ENCODE measurements around the gene FRMD7.
A peak's percentile ranks its signal among the peaks of the same experiment; 100 is the strongest.
"Not testable (repeated sequence)": the region's sequence is repeated elsewhere in the genome, so short reads cannot be mapped to it uniquely, and the experiment has no call there.

The FRMD7 gene

DNA sequence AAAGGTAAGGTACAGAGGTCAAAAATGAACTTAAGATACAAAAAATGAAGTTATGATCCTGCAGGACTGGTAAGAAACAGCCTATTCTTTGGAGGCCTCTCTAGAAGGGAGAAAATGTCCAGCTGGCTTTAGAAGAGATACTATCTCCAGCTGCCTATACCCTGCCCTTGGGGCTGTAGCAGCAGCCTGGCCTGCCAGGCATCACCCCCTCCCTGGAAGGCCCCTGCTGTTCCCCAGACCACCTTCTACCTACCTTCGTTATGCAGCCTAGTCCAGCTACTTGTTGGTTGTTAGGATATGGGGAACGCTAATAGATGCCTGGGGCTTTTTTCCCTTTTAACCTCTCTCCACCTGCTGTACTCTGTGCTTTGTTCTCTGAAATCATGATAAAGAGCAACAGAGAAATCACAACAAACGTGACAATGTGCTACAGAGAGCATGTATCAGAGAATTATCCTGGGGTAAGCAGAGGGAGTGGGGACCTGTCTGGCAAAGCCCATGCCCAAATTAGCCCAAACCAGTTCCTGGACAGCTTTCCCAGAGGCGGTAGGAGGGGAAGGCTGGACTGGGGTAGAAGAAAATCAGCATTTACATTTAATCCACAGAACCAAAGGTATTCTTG lies 34.5 kb downstream of the FRMD7 start:
- DNase-seq (ENCODE audit: low read depth) = no peak

DNA sequence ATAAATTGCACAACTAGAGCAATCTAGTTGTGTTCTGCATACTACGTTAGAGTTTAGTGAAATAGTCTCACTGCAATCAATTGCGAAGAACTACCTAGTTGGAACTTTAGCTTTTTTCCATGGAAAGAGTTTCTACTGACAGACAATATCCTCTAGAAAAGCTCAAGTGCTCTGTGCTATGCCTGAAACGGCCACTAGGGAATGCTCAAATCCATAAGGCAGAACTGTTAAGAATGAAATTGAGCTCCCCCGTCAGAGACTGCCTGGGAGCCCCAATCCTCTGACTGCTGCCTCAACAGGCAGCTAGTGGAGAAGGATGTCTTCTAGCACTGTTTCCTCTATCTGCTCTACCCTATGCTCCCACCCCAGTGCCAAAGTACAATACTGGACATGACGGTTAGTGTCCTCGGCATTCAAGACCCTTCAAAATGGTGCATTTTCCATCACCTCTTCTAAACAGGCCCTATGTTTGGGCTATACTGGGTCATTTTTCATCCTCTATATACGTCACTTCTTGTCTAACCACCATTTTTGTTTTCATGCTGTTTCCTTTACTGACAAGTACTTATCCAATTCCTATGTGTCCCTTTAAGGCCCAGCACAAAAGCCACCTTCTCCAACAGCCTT lies 35.3 kb downstream of the FRMD7 start:
- peak; percentile 5 for DNase-seq (ENCODE audit: low read depth)

DNA sequence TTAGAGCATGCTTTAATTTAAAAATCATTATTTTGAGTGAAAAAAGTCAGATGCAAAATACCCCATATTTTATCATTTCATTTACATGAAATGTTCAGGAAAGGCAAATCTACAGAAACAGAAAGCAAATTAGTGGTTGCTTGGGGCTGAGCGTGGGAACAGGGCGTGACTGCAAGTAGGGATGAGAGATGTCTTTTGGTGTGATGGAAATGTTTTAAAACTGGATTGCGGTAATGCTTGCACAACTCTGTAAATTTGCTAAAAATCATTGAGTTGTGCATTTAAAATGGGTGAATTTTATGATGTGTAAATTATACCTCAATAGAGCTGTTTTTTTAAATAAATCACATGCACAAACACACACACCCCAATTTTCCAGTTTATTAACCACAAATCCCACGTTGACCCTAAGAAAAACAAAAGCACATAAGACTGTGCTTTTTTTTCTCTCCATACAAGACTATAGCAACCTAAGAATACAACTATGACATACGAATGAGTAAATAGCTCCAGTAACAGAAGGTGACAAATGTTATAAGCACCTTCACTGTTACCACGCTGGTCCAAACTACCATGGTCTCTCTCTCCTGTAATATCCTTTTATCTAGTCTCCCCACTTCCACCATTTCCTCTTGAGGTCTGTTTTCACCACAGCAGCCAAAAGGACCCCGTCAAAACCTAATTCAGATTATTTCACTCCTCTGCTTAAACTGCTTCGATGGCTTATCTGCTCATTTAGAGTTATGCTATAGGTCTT lies 37.2 kb downstream of the FRMD7 start:
- no peak for DNase-seq (ENCODE audit: low read depth)

DNA sequence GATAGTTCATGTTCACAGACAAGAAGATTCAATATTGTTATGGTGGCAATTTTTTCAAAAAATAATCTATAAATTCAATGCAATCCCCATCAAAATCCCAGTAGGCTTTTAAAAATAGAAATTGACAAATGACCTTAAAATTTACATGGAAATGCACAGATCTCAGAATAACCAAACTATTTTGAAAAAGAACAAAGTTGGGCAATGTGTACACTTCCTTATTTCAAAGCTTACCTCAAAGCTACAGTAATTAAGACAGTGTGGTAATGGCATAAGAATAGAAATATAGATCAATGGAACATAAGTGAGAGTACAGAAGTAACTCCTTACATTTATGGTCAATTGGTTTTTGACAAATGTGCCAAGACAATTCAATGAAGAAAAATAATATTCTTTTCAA lies 39.0 kb downstream of the FRMD7 start:
- DNase-seq (ENCODE audit: low read depth) = no peak

DNA sequence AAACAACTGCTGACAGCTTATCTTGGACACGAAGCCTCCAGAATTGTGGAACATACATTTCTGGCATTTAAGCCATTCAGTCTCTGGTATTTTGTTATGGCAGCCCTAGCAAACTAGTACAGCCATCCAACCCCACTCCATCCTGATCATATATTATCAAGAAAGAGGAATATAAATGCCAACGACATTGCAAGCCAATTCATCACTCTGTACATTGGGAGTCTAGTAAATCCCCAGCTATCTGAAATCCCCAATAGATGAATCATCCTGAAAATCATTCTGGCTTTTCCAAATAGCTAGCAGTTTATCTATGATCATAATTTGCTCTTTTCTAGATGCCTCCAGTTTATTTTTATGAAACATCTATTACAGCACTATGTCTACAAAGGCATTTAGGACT lies 41.1 kb downstream of the FRMD7 start:
- no peak for DNase-seq (ENCODE audit: low read depth)

DNA sequence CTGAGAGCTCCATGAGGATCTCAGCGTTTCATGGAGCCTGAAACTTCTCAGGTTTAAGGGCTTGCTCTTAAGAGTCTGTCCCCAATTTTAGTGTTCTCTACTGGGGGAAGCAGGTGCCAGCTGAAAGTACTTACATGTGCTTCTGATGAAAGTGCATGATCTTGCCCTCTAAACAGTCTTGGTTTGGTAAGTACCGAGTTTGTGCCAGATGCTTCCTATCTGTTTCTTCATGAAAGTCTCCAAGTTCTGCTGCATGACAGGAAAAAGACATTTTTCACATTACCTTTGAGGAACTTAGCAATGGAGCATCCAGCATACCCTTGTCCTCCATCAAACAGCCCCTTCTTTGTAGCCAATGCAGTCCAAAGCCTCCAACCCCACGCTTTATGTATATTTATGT lies 42.0 kb downstream of the FRMD7 start:
- no peak for DNase-seq (ENCODE audit: low read depth)

DNA sequence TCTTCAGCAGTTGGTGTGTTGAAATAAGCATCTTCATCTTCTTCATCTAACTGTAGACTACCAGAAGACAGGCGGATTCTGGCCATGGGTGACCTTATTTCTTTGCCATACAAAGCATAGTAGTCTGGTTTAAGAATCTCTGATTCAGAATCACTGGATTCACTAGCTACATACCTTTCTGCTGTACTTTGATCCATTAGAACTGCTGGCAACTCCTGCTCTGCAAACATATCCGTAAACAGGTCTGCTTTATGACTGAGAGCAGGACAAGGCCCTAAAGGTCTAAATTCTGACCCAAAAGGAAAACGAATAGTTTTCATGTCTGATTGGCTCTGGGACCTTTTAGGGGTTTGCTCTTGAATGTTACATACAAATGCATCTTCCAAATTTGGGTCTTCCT lies 49.9 kb downstream of the FRMD7 start:
- no peak for DNase-seq (ENCODE audit: low read depth)

DNA sequence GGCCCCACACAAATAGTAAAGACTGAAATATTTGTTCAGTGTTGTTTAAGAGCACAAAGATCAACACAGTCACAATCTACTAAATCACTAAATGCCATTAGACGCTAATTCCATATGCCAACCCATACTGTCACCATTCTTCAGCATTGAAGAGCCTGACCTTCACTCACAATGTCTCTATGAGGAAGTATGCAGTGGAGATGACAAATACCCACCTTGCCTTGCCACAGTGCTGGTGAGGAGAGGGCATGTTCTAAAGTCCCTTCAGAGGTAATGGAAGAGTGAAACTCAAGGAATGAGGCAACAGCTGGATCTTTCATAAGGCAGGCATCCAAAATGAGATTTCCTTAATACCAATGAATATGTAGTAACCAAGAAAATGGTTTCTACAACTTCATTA lies 50.4 kb downstream of the FRMD7 start:
- DNase-seq (ENCODE audit: low read depth) = no peak

DNA sequence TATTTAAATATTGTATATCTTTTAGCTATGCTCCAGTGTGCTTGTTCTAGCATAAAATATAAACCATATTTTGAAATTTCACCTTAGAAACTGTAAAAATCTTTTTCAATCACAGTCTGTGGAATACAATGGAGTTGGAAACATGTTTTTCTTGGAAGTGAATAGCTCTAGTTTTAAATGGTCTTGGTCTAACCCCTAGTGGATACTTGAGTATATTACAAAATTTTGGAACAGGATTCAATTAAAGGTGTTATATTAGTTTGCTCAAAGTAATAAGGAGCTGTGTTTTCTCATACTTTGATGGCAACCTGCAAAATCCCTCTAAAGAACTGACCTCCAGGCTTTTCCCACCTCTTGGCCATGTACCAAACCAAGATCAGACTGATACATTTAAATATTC lies 56.6 kb downstream of the FRMD7 start:
- DNase-seq (ENCODE audit: low read depth) = no peak

DNA sequence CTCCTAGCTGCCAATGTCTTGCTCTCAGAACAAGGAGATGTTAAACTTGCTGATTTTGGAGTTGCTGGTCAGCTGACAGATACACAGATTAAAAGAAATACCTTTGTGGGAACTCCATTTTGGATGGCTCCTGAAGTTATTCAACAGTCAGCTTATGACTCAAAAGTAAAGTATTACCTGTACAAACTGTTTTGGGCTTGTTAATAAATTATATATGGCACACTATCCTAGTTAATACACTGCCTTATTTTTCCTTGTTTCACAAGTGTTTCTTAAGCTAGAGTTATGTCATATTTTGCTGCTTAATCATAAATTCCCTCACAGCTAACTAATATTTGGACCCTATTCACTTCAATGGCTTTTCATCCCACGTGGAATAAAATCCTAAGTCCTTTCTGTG lies 59.4 kb downstream of the FRMD7 start:
- DNase-seq (ENCODE audit: low read depth) = no peak

DNA sequence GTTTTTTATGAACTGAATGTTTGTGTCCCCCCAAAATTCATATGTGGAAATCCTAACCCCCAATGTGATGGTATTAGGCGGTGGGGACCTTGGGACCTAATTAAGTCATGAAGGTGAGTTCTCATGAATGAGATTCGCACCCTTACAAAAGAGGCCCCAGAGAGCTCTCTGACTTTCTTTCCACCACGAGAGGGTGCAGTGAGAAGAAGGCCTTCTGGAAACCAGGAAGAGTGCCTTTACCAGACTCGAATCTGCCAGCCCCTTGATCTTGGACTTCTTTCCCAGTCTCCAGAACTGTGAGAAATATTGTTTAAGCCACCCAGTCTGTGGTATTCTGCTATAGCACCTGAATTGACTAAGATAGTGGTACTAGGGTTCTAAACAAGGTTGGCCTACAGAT lies 64.0 kb downstream of the FRMD7 start:
- DNase-seq (ENCODE audit: low read depth) = no peak

DNA sequence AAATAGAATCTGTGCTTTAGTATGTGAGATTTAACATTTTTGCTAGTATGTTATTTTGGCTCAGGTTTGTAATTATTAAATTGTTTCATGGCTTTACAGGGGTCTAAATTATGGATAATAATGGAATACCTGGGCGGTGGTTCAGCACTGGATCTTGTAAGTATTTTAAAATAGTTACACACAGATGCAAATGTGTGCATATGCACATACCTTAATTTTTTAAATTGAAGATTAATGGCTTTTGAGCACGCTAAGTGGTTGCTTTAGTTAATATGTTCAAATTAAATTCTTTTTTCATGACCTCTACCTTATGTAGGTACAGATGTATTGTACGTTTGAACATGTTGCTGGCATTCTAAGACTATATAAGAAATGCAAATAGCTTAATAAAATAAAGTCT lies 64.5 kb downstream of the FRMD7 start:
- no peak for DNase-seq (ENCODE audit: low read depth)

DNA sequence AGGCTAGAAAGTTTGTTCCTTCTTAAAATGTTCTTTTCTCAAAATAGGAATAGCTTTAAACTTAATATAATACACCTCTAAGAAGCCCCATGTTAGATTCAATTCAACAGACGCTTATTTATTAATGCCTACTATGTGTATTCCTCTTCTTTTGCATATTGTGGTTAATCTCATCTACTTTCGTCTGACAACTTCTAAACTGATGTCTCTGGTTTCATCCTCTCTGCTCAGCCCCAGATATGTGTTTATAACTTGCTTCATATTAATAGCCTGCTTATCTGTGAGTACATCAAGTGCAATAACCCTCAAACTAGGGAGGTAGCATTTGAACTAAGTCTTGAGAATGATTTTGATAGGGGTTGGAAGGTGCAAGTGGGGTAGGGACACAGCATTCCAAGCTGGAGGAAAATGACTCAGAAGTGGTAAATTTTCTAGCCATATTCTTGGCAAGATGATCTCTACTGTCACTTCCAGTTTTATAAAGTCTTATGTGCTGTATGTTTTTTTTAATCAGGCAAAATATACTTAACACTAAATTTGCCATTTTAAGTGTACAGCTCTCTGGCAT lies 67.8 kb downstream of the FRMD7 start:
- no peak for DNase-seq (ENCODE audit: low read depth)

DNA sequence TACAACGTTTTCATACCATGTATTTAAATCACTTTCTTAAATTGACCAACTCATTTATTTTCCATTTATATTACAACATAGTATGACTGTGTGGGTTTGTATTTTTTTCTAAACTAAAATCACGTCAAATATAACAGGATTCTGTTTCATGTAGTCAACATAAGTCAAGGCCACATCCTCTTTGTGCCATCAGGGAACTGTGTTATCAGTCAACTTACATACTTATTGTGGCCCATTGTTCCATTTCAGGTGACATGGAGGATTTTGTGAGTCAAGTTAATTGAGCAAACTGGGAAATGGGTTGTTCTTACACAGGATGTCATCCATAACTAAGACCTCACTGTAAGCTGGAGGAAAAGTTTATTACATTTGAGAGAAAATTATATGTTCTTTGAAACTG lies 68.8 kb downstream of the FRMD7 start:
- no peak for DNase-seq (ENCODE audit: low read depth)

DNA sequence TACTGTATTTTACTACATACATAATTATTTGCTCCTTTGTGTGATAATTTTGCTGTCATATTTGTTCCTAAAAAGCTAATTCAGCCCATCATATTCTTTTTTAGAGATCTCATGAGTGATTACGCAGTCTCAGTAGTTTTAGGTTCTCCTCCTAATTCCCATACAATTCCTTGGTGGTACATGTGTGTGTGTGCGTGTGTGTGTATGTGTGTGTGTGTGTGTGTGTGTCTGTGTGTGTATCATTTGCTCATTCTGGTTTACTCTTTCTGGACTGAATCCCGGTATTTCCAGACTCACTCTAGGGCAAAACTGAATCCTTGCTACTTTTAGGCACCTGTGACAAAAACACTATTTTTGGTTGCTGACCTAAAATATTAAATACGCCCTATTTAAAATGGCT lies 69.8 kb downstream of the FRMD7 start:
- no peak for DNase-seq (ENCODE audit: low read depth)

DNA sequence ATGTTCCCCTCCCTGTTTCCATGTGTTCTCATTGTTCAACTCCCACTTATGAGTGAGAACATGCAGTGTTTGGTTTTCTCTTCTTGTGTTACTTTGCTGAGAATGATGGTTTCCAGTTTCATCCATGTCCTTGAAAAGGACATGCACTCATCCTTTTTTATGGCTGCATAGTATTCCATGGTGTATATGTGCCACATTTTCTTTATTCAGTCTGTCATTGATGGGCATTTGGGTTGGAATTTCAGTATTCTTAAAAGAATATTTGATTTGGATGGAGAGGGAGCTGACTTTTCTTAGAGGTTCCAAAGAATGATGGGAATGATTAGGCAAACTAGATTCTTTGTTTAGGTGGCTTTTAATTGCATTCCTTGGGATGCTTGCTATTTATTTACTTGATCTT lies 76.0 kb downstream of the FRMD7 start:
- DNase-seq (ENCODE audit: low read depth) = not testable (repeated sequence)

DNA sequence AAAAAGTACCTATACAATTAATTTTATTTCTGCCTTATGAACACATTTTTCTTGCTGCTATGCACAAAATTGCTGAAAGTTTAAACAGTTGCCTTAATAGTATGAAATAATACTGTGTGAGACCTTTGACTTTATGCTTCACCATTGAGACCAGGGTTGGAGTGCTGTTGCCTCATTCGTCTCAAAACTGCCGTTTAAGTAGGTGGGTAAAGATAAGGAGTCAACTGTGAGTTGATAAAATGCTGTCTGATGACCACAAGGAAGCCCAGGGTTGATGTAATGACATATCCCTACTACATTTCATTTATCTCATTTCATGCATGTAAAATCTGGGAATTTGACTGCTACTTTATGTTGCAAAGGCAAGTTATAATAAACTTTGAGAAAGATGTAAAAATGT lies 81.3 kb downstream of the FRMD7 start:
- DNase-seq (ENCODE audit: low read depth) = no peak

DNA sequence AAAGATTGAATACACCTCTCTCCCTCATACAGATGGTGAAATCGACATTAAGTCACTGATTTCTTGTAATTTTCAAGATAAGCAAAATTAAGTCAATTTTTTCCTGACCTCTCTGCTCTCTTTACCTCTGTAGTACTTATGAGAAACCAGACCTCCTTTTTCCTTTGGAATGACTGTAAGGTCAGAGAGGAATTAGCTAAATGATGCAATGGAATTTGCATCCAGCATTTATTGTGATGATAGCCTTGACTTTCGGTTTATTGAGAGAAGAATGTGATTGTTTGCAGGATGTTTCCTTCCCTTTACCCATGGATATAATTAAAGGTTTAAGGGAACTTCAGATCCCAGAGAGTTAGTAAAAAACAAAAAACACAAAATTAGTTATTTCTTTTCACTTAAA lies 82.4 kb downstream of the FRMD7 start:
- no peak for DNase-seq (ENCODE audit: low read depth)

DNA sequence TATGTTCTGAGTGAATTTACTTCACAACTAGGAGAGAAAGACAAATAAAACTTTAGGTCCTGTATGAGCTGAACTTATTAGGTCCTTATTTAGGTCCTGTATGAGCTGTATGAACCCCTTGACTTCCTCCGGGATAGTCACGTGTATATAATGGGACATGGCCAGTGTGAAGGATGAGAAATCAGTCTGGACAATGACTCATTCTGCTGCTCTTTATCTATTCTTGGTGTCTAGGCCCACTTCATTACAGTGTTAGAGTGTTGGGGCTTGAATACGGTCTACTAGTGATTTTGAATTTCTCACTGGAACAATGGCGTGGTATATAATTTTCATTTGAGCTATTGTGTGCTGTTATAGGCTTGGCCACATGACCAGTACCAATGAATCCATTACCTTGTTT lies 82.9 kb downstream of the FRMD7 start:
- no peak for DNase-seq (ENCODE audit: low read depth)

DNA sequence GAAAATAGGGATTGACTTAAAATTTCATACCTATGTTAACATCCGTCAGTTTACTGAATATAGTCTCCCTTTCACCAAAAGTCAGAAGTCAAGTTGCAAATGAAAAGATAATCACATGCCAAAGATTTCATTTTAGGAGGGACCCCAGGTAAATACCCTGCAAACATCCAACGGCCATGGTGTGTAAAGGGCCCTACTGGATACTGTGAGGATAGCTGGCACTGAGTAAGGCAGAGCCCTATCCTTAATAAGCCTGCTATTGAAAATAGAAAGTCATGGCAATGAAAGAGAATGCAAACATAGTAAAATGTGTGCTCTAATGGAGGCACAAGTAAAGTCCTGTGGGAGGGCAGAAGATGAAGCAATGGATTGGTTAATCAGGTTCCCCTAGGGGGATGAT lies 83.8 kb downstream of the FRMD7 start:
- DNase-seq (ENCODE audit: low read depth) = no peak

DNA sequence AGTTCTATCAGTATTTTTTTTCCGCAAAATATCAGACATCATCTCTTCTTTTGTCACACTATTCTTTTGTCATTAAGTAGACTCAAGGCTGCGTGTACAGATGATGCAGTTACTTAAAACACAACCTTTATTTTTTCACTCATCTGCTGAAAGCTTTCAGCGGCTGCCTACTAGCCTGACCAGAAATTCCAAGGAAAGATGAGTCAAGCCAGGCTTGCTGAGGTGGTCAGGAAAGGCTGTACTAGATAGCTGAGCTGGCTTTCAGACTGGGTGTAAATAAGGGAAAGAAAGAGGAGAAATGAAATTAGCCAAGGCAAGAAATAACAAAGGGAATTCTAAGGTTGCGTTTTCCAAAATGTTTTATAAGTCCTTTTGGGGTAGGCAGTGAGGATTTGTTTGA lies 86.8 kb downstream of the FRMD7 start:
- DNase-seq (ENCODE audit: low read depth) = no peak

DNA sequence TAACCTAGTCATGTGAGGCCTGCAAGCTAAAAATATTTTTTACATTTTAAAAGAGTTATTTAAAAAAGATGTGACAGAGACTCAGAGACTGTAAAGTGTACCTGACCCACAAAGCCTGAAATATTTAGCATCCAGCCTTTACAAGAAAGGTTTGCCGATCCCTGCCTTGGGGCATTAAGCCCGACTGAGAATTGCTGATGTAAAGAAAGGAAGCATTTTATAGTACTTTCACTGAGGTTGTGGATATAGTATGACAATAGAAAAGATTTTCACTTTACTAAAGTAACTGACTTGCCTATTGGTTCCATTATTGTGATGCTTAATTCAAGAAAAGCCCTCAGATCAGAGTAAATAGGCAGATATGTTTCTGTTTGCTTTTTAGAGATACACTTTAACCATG lies 87.8 kb downstream of the FRMD7 start:
- no peak for DNase-seq (ENCODE audit: low read depth)

DNA sequence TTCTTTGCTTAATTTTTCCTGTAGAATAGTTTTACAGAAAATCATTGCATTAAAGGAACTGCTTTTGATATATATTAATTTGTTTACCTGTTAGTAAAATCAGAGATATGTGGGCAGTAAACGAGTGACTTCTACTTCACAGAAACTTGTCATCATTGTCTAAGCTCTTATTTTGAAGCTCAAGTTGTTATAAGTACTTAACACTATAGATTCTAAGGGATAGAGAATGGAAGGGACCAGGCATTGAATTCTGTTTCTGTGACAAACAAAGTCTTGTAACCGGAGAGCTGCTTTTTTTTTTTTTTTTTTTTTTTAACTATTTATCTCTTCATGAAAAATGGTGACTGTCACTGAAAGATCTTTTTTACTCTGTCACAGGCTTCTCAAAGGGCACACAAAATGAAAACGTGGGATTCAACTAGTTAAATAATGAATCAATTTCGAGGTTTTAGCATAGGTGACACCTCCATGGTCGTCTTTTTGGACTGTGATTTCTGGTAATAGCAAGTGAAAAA lies 90.3 kb downstream of the FRMD7 start:
- no peak for DNase-seq (ENCODE audit: low read depth)

Measured in stimulated activated CD8-positive, alpha-beta memory T cell treated with anti-CD3 and anti-CD28 coated beads, Interleukin-7, amount 100 ng/mL, for 24 hours (primary cell).